ENCODE measurements around the gene ACSF2. TPM values are rescaled to one million over a fixed set of nuclear protein-coding genes. Genes with fewer than 3 reads are reported as not detected.
A peak's percentile ranks its signal among the peaks of the same experiment; 100 is the strongest.

The ACSF2 gene
- total RNA-seq, 1 experiment from 2014 or later, result 12.2 TPM

- Histone ChIP-seq H4K91ac (ENCODE audit: insufficient read length, low read depth, low read length) (no peak overlapping the region), H3K4ac (ENCODE audit: low read depth, low read length) (no peak overlapping the region), H3K27ac (ENCODE audit: insufficient read length, low read depth, low read length) (no peak overlapping the region), H3K23ac (ENCODE audit: insufficient read length, low read depth, low read length) (no peak overlapping the region), H2AK5ac (ENCODE audit: insufficient read length, low read length) (no peak overlapping the region), H3K14ac (ENCODE audit: insufficient read depth, low read length) (no peak overlapping the region), H3K23me2 (ENCODE audit: insufficient read length, low read depth, low read length, poor library complexity, severe bottlenecking) (no peaks in the 10 kb centered on the region), H2BK15ac (ENCODE audit: low read depth, low read length) (no peak overlapping the region), H3K9me3 (ENCODE audit: control insufficient read depth, low read depth, low read length) (no peaks in the 10 kb centered on the region), H3K4me2 (ENCODE audit: insufficient read depth, insufficient read length, low read length) (no peak overlapping the region), H3K79me2 (ENCODE audit: insufficient read depth, low read length) (no peaks in the 10 kb centered on the region), H3K9ac (ENCODE audit: extremely low read depth, insufficient read length, low read length) (no peak overlapping the region), H3T11ph (ENCODE audit: low read length) (no peak overlapping the region), H4K20me1 (ENCODE audit: control insufficient read depth, insufficient read depth, insufficient read length) (no peaks in the 10 kb centered on the region), H2AFZ (ENCODE audit: low read length) (no peak overlapping the region), H3K27me3 (ENCODE audit: insufficient read depth, low read length) (no peaks in the 10 kb centered on the region; the same call in 1 of the 2 replicates), H2BK20ac (ENCODE audit: low read depth, low read length, poor library complexity, severe bottlenecking) (no peak overlapping the region), H2BK120ac (ENCODE audit: low read depth, low read length, poor library complexity, severe bottlenecking) (no peak overlapping the region), H2BK12ac (ENCODE audit: insufficient read length, low read depth, low read length) (no peak overlapping the region), H3K79me1 (ENCODE audit: insufficient read depth, low read depth, low read length, poor library complexity, severe bottlenecking) (no peaks in the 10 kb centered on the region), H4K5ac (ENCODE audit: insufficient read length, low read depth, low read length) (no peak overlapping the region), H2BK5ac (ENCODE audit: insufficient read length, low read length) (no peak overlapping the region), H3K56ac (ENCODE audit: insufficient read length, low read depth, low read length) (no peak overlapping the region), H3K4me1 (ENCODE audit: insufficient read depth, low read length) (no peaks in the 10 kb centered on the region), H4K8ac (replicated peaks; ENCODE audit: insufficient read length, low read depth, low read length) (no peak overlapping the region), H3K18ac (ENCODE audit: insufficient read length, low read depth, low read length) (no peak overlapping the region)
- Mint-ChIP-seq H3K9me3 (no peaks in the 10 kb centered on the region), H3K36me3 (ENCODE audit: insufficient read depth in 1 of 3, low read depth in 3 of 3) (peaks cover 2 to 32% (median 29%) of the 10 kb centered on the region in 3 experiments), H3K27me3 (ENCODE audit: low read depth) (peaks cover 7% of the 10 kb centered on the region), H3K27ac (no peak overlapping the region), H3K4me3 (peak overlapping the region in 1 of 2 experiments; percentile 50; a peak in 3 of 5 replicates), H3K4me1 (peaks cover 12 to 16% of the 10 kb centered on the region in 2 experiments)
- no peak for DNase-seq
- WGBS (ENCODE audit: extremely low coverage, insufficient read length, low lambda C conversion rate), result no CpG with 5 or more reads among the region's 7 CpGs
- TF ChIP-seq, protein P1, sequence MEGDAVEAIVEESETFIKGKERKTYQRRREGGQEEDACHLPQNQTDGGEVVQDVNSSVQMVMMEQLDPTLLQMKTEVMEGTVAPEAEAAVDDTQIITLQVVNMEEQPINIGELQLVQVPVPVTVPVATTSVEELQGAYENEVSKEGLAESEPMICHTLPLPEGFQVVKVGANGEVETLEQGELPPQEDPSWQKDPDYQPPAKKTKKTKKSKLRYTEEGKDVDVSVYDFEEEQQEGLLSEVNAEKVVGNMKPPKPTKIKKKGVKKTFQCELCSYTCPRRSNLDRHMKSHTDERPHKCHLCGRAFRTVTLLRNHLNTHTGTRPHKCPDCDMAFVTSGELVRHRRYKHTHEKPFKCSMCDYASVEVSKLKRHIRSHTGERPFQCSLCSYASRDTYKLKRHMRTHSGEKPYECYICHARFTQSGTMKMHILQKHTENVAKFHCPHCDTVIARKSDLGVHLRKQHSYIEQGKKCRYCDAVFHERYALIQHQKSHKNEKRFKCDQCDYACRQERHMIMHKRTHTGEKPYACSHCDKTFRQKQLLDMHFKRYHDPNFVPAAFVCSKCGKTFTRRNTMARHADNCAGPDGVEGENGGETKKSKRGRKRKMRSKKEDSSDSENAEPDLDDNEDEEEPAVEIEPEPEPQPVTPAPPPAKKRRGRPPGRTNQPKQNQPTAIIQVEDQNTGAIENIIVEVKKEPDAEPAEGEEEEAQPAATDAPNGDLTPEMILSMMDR (conservative IDR thresholded peaks at IDR 0.05), result no peak
These were observed 54.2 kb downstream of the ACSF2 start for GRCh38 chr17:50480142-50480764.
